H1 (cell line): ENCODE measurements around the gene NDUFB8. TPM values are rescaled to one million over a fixed set of nuclear protein-coding genes. Genes with fewer than 3 reads are reported as not detected.

ENCODE experiments used
- EZH2 ChIP-seq: fragments of 200-600 bp; sonication (generic); IDR thresholded peaks from 2 replicates; pipeline ENCODE4 v1.7.1; 2012; ENCODE audit warnings: low read depth, mild to moderate bottlenecking, moderate library complexity, low read length, inconsistent platforms; ENCODE audit not compliant: severe bottlenecking
- HDAC6 ChIP-seq: IDR thresholded peaks from one replicate; pipeline ENCODE4 v1.7.1; 2012; ENCODE audit warnings: low read depth, mild to moderate bottlenecking, inconsistent platforms, low read length, moderate library complexity
- POU5F1 ChIP-seq: IDR thresholded peaks from 2 replicates; pipeline ENCODE4 v1.6.1; 2011; ENCODE audit warnings: low read depth, mild to moderate bottlenecking, low read length, moderate library complexity
- SAP30 ChIP-seq: fragments of 300-600 bp; sonication (generic); IDR thresholded peaks from 2 replicates; pipeline ENCODE4 v1.7.1; 2012; ENCODE audit warnings: low read length, moderate library complexity, mild to moderate bottlenecking, inconsistent platforms; ENCODE audit not compliant: insufficient read depth, insufficient replicate concordance
- polyA plus RNA-seq, 7 experiments: library from polyadenylated mRNA; depleted of rRNA in 3 of 7; stranded (reverse) in 5 of 7; unstranded in 2 of 7; fragments of >200 nt in 5 of 7; fragments of 200-250 nt in 2 of 7; gene quantifications; 1 replicate in 5 of 7; 2 replicates in 1 of 7; 4 replicates in 1 of 7; pipeline versions ENCODE4 v1.2.1 to v1.2.3, GENCODE V29; 2011 to 2013; ENCODE audit warnings: missing spikeins in 2 of 7, mixed read lengths in 2 of 7
- total RNA-seq: library from RNA; stranded (reverse); fragmentation: NEBNext Ultra II Directional; extraction: Animal tissue kit (Norgen Biotek cat#: 25700); gene quantifications from 2 replicates; pipeline ENCODE4 v1.2.1, GENCODE V29; 2021
- TF ChIP-seq, protein P1 (sequence below): fragments of 300-600 bp; sonication (generic); IDR thresholded peaks from 2 replicates; pipeline ENCODE4 v1.7.1; 2012; ENCODE audit warnings: low read length, moderate library complexity, mild to moderate bottlenecking, inconsistent platforms; ENCODE audit not compliant: insufficient replicate concordance
- TF ChIP-seq, protein P2 (sequence below): IDR thresholded peaks from 2 replicates; pipeline ENCODE4 v1.6.1; 2011; ENCODE audit warnings: low read length, improper control_type of control experiment

Gene NDUFB8
- total and polyA plus RNA-seq, 2 of the 8 experiments (the other 6 are each of a cell fraction or from before 2014, with no cell fraction given), result 175 to 455 TPM

DNA sequence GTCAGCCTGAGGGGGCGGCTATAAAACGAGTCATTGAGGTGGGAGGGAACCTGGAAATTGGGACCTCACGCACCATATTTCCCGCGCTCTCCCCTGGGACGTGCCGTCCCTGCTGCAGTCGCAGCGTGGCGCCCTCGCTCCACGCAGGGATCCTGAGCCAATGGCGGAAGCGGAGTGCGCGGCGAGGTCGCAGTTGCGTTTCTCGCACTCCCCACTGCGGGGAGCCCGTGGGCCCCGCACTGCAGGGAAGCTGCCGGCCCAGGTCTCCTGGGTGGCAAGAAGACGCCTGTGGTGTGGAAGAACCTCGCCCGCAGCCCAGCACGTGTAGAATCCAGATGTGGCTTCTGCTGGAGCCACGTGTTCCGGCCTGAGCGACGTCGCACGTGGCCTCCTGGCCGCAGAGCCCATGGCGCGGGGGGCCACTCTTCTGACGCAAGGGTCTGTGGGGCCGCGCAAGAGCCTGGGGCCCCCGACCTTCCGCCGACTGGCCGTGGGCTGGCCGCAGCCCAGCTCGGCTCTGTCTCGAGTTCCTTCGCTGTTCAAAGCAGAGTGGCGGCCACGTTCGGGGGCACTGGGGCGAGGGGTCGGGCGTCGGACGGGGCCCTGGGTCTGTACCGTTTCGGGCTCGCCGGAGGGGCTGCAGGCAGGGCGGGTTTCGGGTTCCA is 32.5 kb upstream of the NDUFB8 start (continued):
- TF ChIP-seq, protein P1, sequence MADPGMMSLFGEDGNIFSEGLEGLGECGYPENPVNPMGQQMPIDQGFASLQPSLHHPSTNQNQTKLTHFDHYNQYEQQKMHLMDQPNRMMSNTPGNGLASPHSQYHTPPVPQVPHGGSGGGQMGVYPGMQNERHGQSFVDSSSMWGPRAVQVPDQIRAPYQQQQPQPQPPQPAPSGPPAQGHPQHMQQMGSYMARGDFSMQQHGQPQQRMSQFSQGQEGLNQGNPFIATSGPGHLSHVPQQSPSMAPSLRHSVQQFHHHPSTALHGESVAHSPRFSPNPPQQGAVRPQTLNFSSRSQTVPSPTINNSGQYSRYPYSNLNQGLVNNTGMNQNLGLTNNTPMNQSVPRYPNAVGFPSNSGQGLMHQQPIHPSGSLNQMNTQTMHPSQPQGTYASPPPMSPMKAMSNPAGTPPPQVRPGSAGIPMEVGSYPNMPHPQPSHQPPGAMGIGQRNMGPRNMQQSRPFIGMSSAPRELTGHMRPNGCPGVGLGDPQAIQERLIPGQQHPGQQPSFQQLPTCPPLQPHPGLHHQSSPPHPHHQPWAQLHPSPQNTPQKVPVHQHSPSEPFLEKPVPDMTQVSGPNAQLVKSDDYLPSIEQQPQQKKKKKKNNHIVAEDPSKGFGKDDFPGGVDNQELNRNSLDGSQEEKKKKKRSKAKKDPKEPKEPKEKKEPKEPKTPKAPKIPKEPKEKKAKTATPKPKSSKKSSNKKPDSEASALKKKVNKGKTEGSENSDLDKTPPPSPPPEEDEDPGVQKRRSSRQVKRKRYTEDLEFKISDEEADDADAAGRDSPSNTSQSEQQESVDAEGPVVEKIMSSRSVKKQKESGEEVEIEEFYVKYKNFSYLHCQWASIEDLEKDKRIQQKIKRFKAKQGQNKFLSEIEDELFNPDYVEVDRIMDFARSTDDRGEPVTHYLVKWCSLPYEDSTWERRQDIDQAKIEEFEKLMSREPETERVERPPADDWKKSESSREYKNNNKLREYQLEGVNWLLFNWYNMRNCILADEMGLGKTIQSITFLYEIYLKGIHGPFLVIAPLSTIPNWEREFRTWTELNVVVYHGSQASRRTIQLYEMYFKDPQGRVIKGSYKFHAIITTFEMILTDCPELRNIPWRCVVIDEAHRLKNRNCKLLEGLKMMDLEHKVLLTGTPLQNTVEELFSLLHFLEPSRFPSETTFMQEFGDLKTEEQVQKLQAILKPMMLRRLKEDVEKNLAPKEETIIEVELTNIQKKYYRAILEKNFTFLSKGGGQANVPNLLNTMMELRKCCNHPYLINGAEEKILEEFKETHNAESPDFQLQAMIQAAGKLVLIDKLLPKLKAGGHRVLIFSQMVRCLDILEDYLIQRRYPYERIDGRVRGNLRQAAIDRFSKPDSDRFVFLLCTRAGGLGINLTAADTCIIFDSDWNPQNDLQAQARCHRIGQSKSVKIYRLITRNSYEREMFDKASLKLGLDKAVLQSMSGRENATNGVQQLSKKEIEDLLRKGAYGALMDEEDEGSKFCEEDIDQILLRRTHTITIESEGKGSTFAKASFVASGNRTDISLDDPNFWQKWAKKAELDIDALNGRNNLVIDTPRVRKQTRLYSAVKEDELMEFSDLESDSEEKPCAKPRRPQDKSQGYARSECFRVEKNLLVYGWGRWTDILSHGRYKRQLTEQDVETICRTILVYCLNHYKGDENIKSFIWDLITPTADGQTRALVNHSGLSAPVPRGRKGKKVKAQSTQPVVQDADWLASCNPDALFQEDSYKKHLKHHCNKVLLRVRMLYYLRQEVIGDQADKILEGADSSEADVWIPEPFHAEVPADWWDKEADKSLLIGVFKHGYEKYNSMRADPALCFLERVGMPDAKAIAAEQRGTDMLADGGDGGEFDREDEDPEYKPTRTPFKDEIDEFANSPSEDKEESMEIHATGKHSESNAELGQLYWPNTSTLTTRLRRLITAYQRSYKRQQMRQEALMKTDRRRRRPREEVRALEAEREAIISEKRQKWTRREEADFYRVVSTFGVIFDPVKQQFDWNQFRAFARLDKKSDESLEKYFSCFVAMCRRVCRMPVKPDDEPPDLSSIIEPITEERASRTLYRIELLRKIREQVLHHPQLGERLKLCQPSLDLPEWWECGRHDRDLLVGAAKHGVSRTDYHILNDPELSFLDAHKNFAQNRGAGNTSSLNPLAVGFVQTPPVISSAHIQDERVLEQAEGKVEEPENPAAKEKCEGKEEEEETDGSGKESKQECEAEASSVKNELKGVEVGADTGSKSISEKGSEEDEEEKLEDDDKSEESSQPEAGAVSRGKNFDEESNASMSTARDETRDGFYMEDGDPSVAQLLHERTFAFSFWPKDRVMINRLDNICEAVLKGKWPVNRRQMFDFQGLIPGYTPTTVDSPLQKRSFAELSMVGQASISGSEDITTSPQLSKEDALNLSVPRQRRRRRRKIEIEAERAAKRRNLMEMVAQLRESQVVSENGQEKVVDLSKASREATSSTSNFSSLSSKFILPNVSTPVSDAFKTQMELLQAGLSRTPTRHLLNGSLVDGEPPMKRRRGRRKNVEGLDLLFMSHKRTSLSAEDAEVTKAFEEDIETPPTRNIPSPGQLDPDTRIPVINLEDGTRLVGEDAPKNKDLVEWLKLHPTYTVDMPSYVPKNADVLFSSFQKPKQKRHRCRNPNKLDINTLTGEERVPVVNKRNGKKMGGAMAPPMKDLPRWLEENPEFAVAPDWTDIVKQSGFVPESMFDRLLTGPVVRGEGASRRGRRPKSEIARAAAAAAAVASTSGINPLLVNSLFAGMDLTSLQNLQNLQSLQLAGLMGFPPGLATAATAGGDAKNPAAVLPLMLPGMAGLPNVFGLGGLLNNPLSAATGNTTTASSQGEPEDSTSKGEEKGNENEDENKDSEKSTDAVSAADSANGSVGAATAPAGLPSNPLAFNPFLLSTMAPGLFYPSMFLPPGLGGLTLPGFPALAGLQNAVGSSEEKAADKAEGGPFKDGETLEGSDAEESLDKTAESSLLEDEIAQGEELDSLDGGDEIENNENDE, result no peak
- TF ChIP-seq HDAC6, result no peak
- TF ChIP-seq EZH2, result no peak
- TF ChIP-seq, protein P2, sequence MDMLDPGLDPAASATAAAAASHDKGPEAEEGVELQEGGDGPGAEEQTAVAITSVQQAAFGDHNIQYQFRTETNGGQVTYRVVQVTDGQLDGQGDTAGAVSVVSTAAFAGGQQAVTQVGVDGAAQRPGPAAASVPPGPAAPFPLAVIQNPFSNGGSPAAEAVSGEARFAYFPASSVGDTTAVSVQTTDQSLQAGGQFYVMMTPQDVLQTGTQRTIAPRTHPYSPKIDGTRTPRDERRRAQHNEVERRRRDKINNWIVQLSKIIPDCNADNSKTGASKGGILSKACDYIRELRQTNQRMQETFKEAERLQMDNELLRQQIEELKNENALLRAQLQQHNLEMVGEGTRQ, result 0 out of 2 replicates have a peak, but pooled peaks have one; percentile 18
- no peak for TF ChIP-seq SAP30
- no peak for TF ChIP-seq POU5F1
